H1 (cell line): ENCODE measurements around the gene PIK3R6. TPM values are rescaled to one million over a fixed set of nuclear protein-coding genes. Genes with fewer than 3 reads are reported as not detected.

Experiments
- CTCF ChIA-PET: fragments of 300-600 bp; sonication (Branson Sonifier 250); formaldehyde crosslinking; loops from one replicate; lab custom pipeline; 2021; ENCODE audit not compliant: partially characterized antibody; lab: Charles Lee
- POLR2A ChIA-PET: fragments of 300-600 bp; sonication (Branson Sonifier 250); formaldehyde crosslinking; loops from one replicate; lab custom pipeline; 2021; ENCODE audit warnings: inconsistent platforms; ENCODE audit not compliant: partially characterized antibody; lab: Charles Lee
- DNase-seq, 2 experiments: peaks; one replicate each; pipeline versions ENCODE4 v3.0.0 to v3.0.0-alpha.2; 2010 to 2022; ENCODE audit warnings: low spot score in 2 of 2, low read depth in 1 of 2, mixed read lengths in 1 of 2
- FAIRE-seq: peaks from 2 replicates; lab custom pipeline; 2011; peaks lifted over from hg19 to GRCh38; lab: Jason Lieb, UNC
- H2AFZ ChIP-seq: 2 replicates; pipeline ENCODE4 v1.8.1; 2012; ENCODE audit warnings: low read length, inconsistent platforms
- H2AK5ac ChIP-seq: 2 replicates; pipeline ENCODE4 v1.6.1; 2013; ENCODE audit warnings: low read depth, low read length
- H2BK120ac ChIP-seq: replicated peaks from 2 replicates; pipeline ENCODE3; 2013; ENCODE audit warnings: low read depth, low read length, inconsistent platforms
- H2BK12ac ChIP-seq: 2 replicates; pipeline ENCODE4 v1.6.1; 2013; ENCODE audit warnings: low read depth, low read length
- H2BK15ac ChIP-seq: 2 replicates; pipeline ENCODE4 v1.6.1; 2013; ENCODE audit warnings: low read length
- H2BK20ac ChIP-seq: 2 replicates; pipeline ENCODE4 v1.6.1; 2013; ENCODE audit warnings: low read length
- H2BK5ac ChIP-seq: 2 replicates; pipeline ENCODE4 v1.6.1; 2013; ENCODE audit warnings: low read depth, low read length
- H3K14ac ChIP-seq: 2 replicates; pipeline ENCODE4 v1.6.1; 2013; ENCODE audit warnings: inconsistent platforms; ENCODE audit not compliant: insufficient read length
- H3K18ac ChIP-seq: 2 replicates; pipeline ENCODE4 v1.6.1; 2013; ENCODE audit warnings: low read length; ENCODE audit errors: extremely low read depth
- H3K23ac ChIP-seq: 2 replicates; pipeline ENCODE4 v1.6.1; 2013; ENCODE audit warnings: inconsistent platforms; ENCODE audit not compliant: insufficient read length
- H3K23me2 ChIP-seq: 2 replicates; pipeline ENCODE4 v1.6.1; 2013; ENCODE audit warnings: low read depth, low read length
- H3K27ac ChIP-seq: 2 replicates; pipeline ENCODE4 v1.6.1; 2011; ENCODE audit warnings: low read depth, low read length, inconsistent platforms
- H3K27me3 ChIP-seq, 4 experiments: replicated peaks in 1 of 4; 1 replicate in 1 of 4; 2 replicates in 3 of 4; pipeline versions ENCODE4 v1.6.1 to v1.8.1; 2011 to 2013; ENCODE audit warnings: low read length in 3 of 4, mild to moderate bottlenecking in 3 of 4, inconsistent platforms in 2 of 4, mixed read lengths in 2 of 4, moderate library complexity in 1 of 4; ENCODE audit not compliant: control insufficient read depth in 3 of 4, insufficient read depth in 3 of 4; ENCODE audit errors: extremely low read depth in 1 of 4
- H3K36me3 ChIP-seq, 4 experiments: 2 replicates each; pipeline versions ENCODE4 v1.6.1 to v1.8.1; 2011 to 2013; ENCODE audit warnings: mild to moderate bottlenecking in 4 of 4, low read length in 3 of 4, moderate library complexity in 2 of 4, control low read depth in 1 of 4, inconsistent platforms in 1 of 4; ENCODE audit not compliant: insufficient read depth in 4 of 4, control insufficient read depth in 2 of 4
- H3K4ac ChIP-seq: replicated peaks from 2 replicates; pipeline ENCODE3; 2013; ENCODE audit warnings: low read length, low read depth, mixed read lengths, inconsistent platforms; ENCODE audit not compliant: insufficient read length
- H3K4me1 ChIP-seq, 4 experiments: replicated peaks in 1 of 4; 1 replicate in 1 of 4; 2 replicates in 3 of 4; pipeline versions ENCODE4 v1.6.1 to v1.8.1; 2011 to 2013; ENCODE audit warnings: low read length in 3 of 4, inconsistent platforms in 2 of 4, mixed read lengths in 1 of 4; ENCODE audit not compliant: insufficient read depth in 4 of 4, control insufficient read depth in 3 of 4
- H3K4me2 ChIP-seq, 2 experiments: 2 replicates each; pipeline versions ENCODE4 v1.6.1 to v1.8.1; 2011 to 2013; ENCODE audit warnings: low read depth in 2 of 2, low read length in 2 of 2, control low read depth in 1 of 2, inconsistent platforms in 1 of 2, mild to moderate bottlenecking in 1 of 2; ENCODE audit not compliant: insufficient read depth in 1 of 2
- H3K4me3 ChIP-seq, 4 experiments: fragments of 200-600, 300-600 bp in 1 of 4; sonication (generic), shearing (Covaris generic), sonication (Bioruptor Twin) in 1 of 4; 2 replicates each; pipeline versions ENCODE4 v1.5.1 to v1.8.1; 2011 to 2016; ENCODE audit warnings: low read length in 4 of 4, low read depth in 3 of 4, control low read depth in 2 of 4, inconsistent platforms in 2 of 4, mild to moderate bottlenecking in 2 of 4, mixed read lengths in 1 of 4, moderate library complexity in 1 of 4; ENCODE audit not compliant: insufficient read depth in 2 of 4; ENCODE audit errors: extremely low read depth in 1 of 4
- H3K56ac ChIP-seq: replicated peaks from 2 replicates; pipeline ENCODE3; 2013; ENCODE audit warnings: low read depth, mild to moderate bottlenecking, mixed read lengths, low read length, inconsistent platforms; ENCODE audit not compliant: insufficient read length
- H3K79me1 ChIP-seq: 2 replicates; pipeline ENCODE4 v1.6.1; 2013; ENCODE audit warnings: low read depth, low read length, control low read depth
- H3K79me2 ChIP-seq, 2 experiments: 2 replicates each; pipeline versions ENCODE4 v1.6.1 to v1.8.1; 2012 to 2013; ENCODE audit warnings: low read length in 2 of 2, mild to moderate bottlenecking in 2 of 2, inconsistent platforms in 1 of 2; ENCODE audit not compliant: insufficient read depth in 2 of 2, control insufficient read depth in 1 of 2
- H3K9ac ChIP-seq, 4 experiments: replicated peaks in 1 of 4; 1 replicate in 1 of 4; 2 replicates in 3 of 4; pipeline versions ENCODE4 v1.6.1 to v1.8.1; 2011 to 2013; ENCODE audit warnings: low read depth in 3 of 4, low read length in 3 of 4, control low read depth in 2 of 4, mild to moderate bottlenecking in 2 of 4, moderate library complexity in 2 of 4, inconsistent platforms in 1 of 4; ENCODE audit errors: extremely low read depth in 1 of 4
- H3K9me3 ChIP-seq, 2 experiments: 2 replicates each; pipeline versions ENCODE4 v1.6.1 to v1.8.1; 2012 to 2013; ENCODE audit warnings: mild to moderate bottlenecking in 2 of 2, moderate library complexity in 2 of 2, control low read depth in 1 of 2, inconsistent platforms in 1 of 2, low read depth in 1 of 2, low read length in 1 of 2, mixed read lengths in 1 of 2; ENCODE audit not compliant: insufficient read depth in 2 of 2
- H4K20me1 ChIP-seq, 2 experiments: replicated peaks in 1 of 2; 2 replicates each; pipeline versions ENCODE3 to v1.8.1; 2011 to 2013; ENCODE audit warnings: inconsistent platforms in 2 of 2, low read length in 2 of 2, mild to moderate bottlenecking in 1 of 2; ENCODE audit not compliant: insufficient read depth in 2 of 2, control insufficient read depth in 1 of 2
- H4K5ac ChIP-seq: 2 replicates; pipeline ENCODE4 v1.6.1; 2013; ENCODE audit warnings: low read length, low read depth, mixed read lengths, inconsistent platforms; ENCODE audit not compliant: insufficient read length
- H4K8ac ChIP-seq: 2 replicates; pipeline ENCODE4 v1.8.0; 2013; ENCODE audit warnings: mild to moderate bottlenecking, moderate library complexity, low read length, inconsistent platforms; ENCODE audit not compliant: insufficient read depth; ENCODE audit errors: extremely low read depth
- H4K91ac ChIP-seq: replicated peaks from 2 replicates; pipeline ENCODE3; 2013; ENCODE audit warnings: low read length, mixed read lengths, inconsistent platforms; ENCODE audit not compliant: insufficient read length
- BCL11A ChIP-seq, 2 experiments: IDR thresholded peaks; one replicate each; pipeline ENCODE4 v1.6.1; 2011; ENCODE audit warnings: low read depth in 2 of 2, low read length in 2 of 2, mild to moderate bottlenecking in 2 of 2
- EP300 ChIP-seq, 2 experiments: IDR thresholded peaks; 1 replicate in 1 of 2; 2 replicates in 1 of 2; pipeline ENCODE4 v1.6.1; 2011 to 2012; ENCODE audit warnings: low read depth in 2 of 2, low read length in 2 of 2, mild to moderate bottlenecking in 2 of 2, borderline replicate concordance in 1 of 2, inconsistent platforms in 1 of 2, moderate library complexity in 1 of 2
- RFX5 ChIP-seq: IDR thresholded peaks from 2 replicates; pipeline ENCODE4 v1.6.1; 2011; ENCODE audit warnings: low read depth, low read length, improper control_type of control experiment, borderline replicate concordance
- RXRA ChIP-seq: IDR thresholded peaks from 2 replicates; pipeline ENCODE4 v1.6.1; 2011; ENCODE audit warnings: low read depth, mild to moderate bottlenecking, low read length, moderate library complexity; ENCODE audit not compliant: insufficient read depth
- SIX5 ChIP-seq: IDR thresholded peaks from 2 replicates; pipeline ENCODE4 v1.6.1; 2011; ENCODE audit warnings: mild to moderate bottlenecking, low read depth, low read length
- YY1 ChIP-seq: IDR thresholded peaks from 2 replicates; pipeline ENCODE4 v1.6.1; 2011; ENCODE audit warnings: low read depth, mild to moderate bottlenecking, low read length
- WGBS, 2 experiments: shearing (Covaris generic) in 1 of 2; methylation state at CpG; one replicate each; pipeline versions ENCODE4 v1.1.6 to v1.1.7; 2013 to 2015; ENCODE audit warnings: low lambda C conversion rate in 2 of 2, mixed read lengths in 2 of 2, inconsistent platforms in 1 of 2, low coverage in 1 of 2, missing lambda C conversion rate in 1 of 2; ENCODE audit not compliant: insufficient replicate concordance in 2 of 2, insufficient coverage in 1 of 2, insufficient read length in 1 of 2; ENCODE audit errors: extremely low coverage in 1 of 2, missing lambda C conversion rate in 1 of 2; 5-methylcytosine and 5-hydroxymethylcytosine counted together
- polyA plus RNA-seq, 7 experiments: library from polyadenylated mRNA; depleted of rRNA in 3 of 7; stranded (reverse) in 5 of 7; unstranded in 2 of 7; fragments of >200 nt in 5 of 7; fragments of 200-250 nt in 2 of 7; gene quantifications; 1 replicate in 5 of 7; 2 replicates in 1 of 7; 4 replicates in 1 of 7; pipeline versions ENCODE4 v1.2.1 to v1.2.3, GENCODE V29; 2011 to 2013; ENCODE audit warnings: missing spikeins in 2 of 7, mixed read lengths in 2 of 7
- total RNA-seq: library from RNA; stranded (reverse); fragmentation: NEBNext Ultra II Directional; extraction: Animal tissue kit (Norgen Biotek cat#: 25700); gene quantifications from 2 replicates; pipeline ENCODE4 v1.2.1, GENCODE V29; 2021
- TF ChIP-seq, protein P1 (sequence below), 3 experiments: IDR thresholded peaks; 1 replicate in 2 of 3; 2 replicates in 1 of 3; pipeline versions ENCODE4 v1.5.1 to v1.6.1; 2011; ENCODE audit warnings: low read length in 3 of 3, mild to moderate bottlenecking in 3 of 3, inconsistent platforms in 2 of 3, low read depth in 1 of 3, moderate library complexity in 1 of 3; ENCODE audit not compliant: insufficient read depth in 1 of 3; ENCODE audit errors: control extremely low read depth in 1 of 3
- TF ChIP-seq, protein P2 (sequence below): IDR thresholded peaks from 2 replicates; pipeline ENCODE4 v1.6.1; 2012; ENCODE audit warnings: low read length, inconsistent platforms

PIK3R6 gene
- total and polyA plus RNA-seq, 2 of the 8 experiments (the other 6 are each of a cell fraction or from before 2014, with no cell fraction given), result 0.24 to 1.2 TPM

DNA sequence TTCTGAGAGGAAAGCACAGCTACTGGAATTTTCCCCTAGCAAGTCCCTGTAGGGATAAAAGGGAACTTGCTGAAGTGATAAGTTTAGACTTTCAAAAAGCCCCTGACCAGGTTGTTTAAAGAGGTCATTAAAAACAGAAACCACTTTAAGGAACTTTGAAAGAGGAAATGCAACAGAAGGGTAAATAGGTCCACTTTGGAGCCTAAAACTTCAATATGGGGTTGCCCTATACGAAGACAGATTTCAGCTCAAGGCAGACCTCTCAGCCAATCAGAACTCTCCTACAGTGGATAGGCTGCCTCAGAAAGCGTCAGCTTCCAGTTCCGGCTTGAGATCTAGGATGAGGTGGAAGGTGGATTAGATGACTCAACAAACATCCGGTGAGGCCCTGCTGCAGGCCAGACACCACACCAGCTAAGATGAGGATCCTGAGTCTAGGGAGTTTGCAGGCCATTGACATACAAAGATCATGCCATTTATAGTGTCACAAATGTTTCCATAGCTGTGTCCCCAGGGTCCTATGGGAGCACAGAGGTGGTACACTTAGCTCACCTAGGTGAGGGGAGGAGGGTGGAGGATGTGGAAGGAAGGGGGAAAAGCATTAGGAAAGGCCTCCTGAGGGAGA lies 60.4 kb downstream of the PIK3R6 start:
- Histone ChIP-seq H2BK120ac (no peak overlapping the region), H3K27ac (no peak overlapping the region), H3K36me3 (no peaks in the 10 kb centered on the region), H3K4ac (no peak overlapping the region), H4K91ac (no peak overlapping the region), H2AK5ac (no peak overlapping the region), H3K4me1 (peaks cover 0 to 9% (median 4%) of the 10 kb centered on the region in 4 experiments; a peak in 2 of 7 replicates), H2AFZ (0 out of 2 replicates have a peak overlapping the region, but pooled peaks have one; percentile 46), H2BK20ac (no peak overlapping the region), H3K23ac (no peak overlapping the region), H3K4me3 (no peak overlapping the region), H3K14ac (no peak overlapping the region), H3K23me2 (no peaks in the 10 kb centered on the region), H3K4me2 (no peak overlapping the region), H3K27me3 (no peaks in the 10 kb centered on the region; a peak in 1 of 7 replicates), H3K56ac (no peak overlapping the region), H2BK5ac (no peak overlapping the region), H3K9me3 (no peaks in the 10 kb centered on the region), H2BK15ac (no peak overlapping the region), H3K18ac (no peak overlapping the region), H3K79me2 (no peaks in the 10 kb centered on the region), H4K5ac (no peak overlapping the region), H3K9ac (no peak overlapping the region; a peak in 1 of 7 replicates), H2BK12ac (no peak overlapping the region), H4K8ac (no peak overlapping the region), H4K20me1 (no peaks in the 10 kb centered on the region), H3K79me1 (no peaks in the 10 kb centered on the region)
- CTCF ChIA-PET, result interaction anchor here (0.6 to 8.2 kb wide), 10 partner anchors 13 to 155 kb away, joined by 3 to 107 read pairs (median 6); no protein-coding TSS in a partner anchor
- peak in 1 of 2 experiments; percentile 16 for DNase-seq
- 81% methylated on average over 4 of the region's 4 CpGs; no CpG with 5 or more reads in 1 of the 2 experiments for WGBS, 2 experiments
- FAIRE-seq, result no peak
- POLR2A ChIA-PET, result no interaction called here
- TF ChIP-seq YY1 (no peak), RFX5 (no peak), SIX5 (no peak), EP300 (IDR thresholded peaks at IDR 0.05; ENCODE audit: borderline replicate concordance in 1 of 2, low read depth in 2 of 2, low read length in 2 of 2) (no peak), RXRA (no peak), BCL11A (IDR thresholded peaks at IDR 0.05; ENCODE audit: low read depth in 2 of 2, low read length in 2 of 2) (no peak)
- TF ChIP-seq, protein P1, sequence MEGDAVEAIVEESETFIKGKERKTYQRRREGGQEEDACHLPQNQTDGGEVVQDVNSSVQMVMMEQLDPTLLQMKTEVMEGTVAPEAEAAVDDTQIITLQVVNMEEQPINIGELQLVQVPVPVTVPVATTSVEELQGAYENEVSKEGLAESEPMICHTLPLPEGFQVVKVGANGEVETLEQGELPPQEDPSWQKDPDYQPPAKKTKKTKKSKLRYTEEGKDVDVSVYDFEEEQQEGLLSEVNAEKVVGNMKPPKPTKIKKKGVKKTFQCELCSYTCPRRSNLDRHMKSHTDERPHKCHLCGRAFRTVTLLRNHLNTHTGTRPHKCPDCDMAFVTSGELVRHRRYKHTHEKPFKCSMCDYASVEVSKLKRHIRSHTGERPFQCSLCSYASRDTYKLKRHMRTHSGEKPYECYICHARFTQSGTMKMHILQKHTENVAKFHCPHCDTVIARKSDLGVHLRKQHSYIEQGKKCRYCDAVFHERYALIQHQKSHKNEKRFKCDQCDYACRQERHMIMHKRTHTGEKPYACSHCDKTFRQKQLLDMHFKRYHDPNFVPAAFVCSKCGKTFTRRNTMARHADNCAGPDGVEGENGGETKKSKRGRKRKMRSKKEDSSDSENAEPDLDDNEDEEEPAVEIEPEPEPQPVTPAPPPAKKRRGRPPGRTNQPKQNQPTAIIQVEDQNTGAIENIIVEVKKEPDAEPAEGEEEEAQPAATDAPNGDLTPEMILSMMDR (IDR thresholded peaks at IDR 0.05; ENCODE audit: control extremely low read depth in 1 of 3, insufficient read depth in 1 of 3, low read depth in 1 of 3, low read length in 3 of 3), result no peak
- TF ChIP-seq, protein P2, sequence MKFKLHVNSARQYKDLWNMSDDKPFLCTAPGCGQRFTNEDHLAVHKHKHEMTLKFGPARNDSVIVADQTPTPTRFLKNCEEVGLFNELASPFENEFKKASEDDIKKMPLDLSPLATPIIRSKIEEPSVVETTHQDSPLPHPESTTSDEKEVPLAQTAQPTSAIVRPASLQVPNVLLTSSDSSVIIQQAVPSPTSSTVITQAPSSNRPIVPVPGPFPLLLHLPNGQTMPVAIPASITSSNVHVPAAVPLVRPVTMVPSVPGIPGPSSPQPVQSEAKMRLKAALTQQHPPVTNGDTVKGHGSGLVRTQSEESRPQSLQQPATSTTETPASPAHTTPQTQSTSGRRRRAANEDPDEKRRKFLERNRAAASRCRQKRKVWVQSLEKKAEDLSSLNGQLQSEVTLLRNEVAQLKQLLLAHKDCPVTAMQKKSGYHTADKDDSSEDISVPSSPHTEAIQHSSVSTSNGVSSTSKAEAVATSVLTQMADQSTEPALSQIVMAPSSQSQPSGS, result no peak
